ENCODE data around the gene ACSF3. TPM values are rescaled to one million over a fixed set of nuclear protein-coding genes. Genes with fewer than 3 reads are reported as not detected.
A peak's percentile ranks its signal among the peaks of the same experiment; 100 is the strongest.

ACSF3 gene
- total RNA-seq = 14.1 TPM

- ATAC-seq = peak; percentile 65
Measured at GRCh38 chr16:89093602-89094251, at the start of gene ACSF3. ACSF3 (plus strand) TSS chr16:89093852; CDS start chr16:89100682, 6,830 bp downstream.

- ATAC-seq = no peak
Measured at GRCh38 chr16:89044418-89045180, 49.1 kb upstream of the ACSF3 start.

- no peak for ATAC-seq
Measured at GRCh38 chr16:89045181-89045815, 48.4 kb upstream of the ACSF3 start.

- no peak for ATAC-seq
Measured at GRCh38 chr16:89045881-89046280, 47.8 kb upstream of the ACSF3 start.

- peak; percentile 38 for ATAC-seq
Measured at GRCh38 chr16:89046491-89046890, 47.2 kb upstream of the ACSF3 start.

- no peak for ATAC-seq
Measured at GRCh38 chr16:89047331-89048089, 46.1 kb upstream of the ACSF3 start.

- no peak for ATAC-seq
Measured at GRCh38 chr16:89048090-89048725, 45.4 kb upstream of the ACSF3 start.

GRCh38 chr16:89048871-89049422, 44.7 kb upstream of the ACSF3 start:
- no peak for ATAC-seq

GRCh38 chr16:89049484-89050118, 44.1 kb upstream of the ACSF3 start:
- no peak for ATAC-seq

- no peak for ATAC-seq
Measured at GRCh38 chr16:89050119-89050867, 43.4 kb upstream of the ACSF3 start.

GRCh38 chr16:89050868-89051311, 42.8 kb upstream of the ACSF3 start:
- ATAC-seq = no peak

GRCh38 chr16:89051521-89052166, 42.0 kb upstream of the ACSF3 start:
- no peak for ATAC-seq

- peak; percentile 52 for ATAC-seq
Measured at GRCh38 chr16:89052191-89052889, 41.3 kb upstream of the ACSF3 start.

GRCh38 chr16:89052890-89053724, 40.5 kb upstream of the ACSF3 start:
- ATAC-seq = peak; percentile 40

- no peak for ATAC-seq
Measured at GRCh38 chr16:89053725-89054029, 40.0 kb upstream of the ACSF3 start.

- no peak for ATAC-seq
Measured at GRCh38 chr16:89054261-89054661, 39.4 kb upstream of the ACSF3 start.

GRCh38 chr16:89054714-89055113, 38.9 kb upstream of the ACSF3 start:
- ATAC-seq = no peak

GRCh38 chr16:89055313-89055712, 38.3 kb upstream of the ACSF3 start:
- no peak for ATAC-seq
